HG02973 (cell line): ENCODE measurements around the gene C12orf76.
A peak's percentile ranks its signal among the peaks of the same experiment; 100 is the strongest.

Experiments
- ATAC-seq: cut with Tn5 transposase; IDR thresholded peaks from one replicate; pipeline ENCODE4 v1.9.1; 2021; ENCODE audit warnings: moderate library complexity; ENCODE audit not compliant: unreplicated experiment

C12orf76 gene

GRCh38 chr12:109996483-109996853 lies 51.9 kb downstream of the C12orf76 start:
- ATAC-seq, result no peak

- ATAC-seq, result peak; percentile 55
Observed at GRCh38 chr12:109995686-109996482, 52.4 kb downstream of the C12orf76 start, which contains the start of gene GIT2. TSS of gene GIT2 (minus strand) at chr12:109996368. CDS start at chr12:109996224, 144 bp downstream.

DNA sequence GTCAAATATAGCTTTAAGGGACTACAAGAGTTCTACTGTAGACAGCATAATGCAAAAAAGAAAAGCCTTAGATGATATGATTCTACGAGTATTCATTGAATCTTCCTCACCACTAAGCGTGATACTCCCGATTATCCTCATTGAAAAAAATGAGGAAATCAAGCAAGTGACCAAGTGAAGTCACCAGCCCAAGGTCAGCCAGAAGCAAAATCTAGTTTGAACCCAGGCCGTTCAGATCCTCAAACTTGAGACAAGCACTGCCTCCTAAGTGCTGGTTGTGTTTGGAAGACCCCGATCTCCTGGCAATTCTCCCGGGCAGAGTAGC lies 53.0 kb downstream of the C12orf76 start:
- ATAC-seq, result no peak

DNA sequence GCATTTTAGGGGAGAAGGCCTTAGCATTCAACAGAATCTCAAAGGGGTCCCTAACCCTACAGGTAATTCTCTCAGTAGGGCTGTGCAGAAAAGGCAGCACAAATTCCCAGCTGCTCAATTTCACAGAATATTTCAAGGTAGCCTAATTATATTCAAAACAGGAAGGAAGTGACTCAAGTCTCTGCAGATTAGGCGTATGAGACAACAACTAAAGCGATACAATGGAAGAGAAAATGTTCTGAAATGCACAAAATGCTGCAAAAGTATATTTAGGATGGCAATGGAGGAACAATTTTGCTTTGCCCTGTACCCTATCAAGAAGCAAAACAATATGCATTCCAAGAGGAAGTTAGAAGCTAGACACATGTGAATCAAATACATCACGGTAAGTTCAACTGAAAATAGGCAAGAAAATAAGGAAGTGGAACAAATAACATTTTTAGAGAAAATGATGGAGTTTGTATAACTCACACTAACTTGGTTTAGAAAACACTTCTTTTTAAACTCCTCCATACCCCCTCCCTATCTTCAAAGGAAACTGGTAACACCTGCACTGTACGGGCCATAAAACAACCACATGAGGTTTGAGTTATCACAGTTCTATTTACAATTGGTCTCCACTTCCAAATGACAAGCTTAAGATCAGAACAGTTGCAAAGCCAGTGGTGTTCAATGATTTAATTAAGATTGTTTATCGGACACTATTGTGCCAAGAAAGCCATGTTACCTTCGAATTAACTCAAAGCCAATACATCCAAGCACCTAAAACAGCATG lies 53.7 kb downstream of the C12orf76 start:
- ATAC-seq, result no peak

GRCh38 chr12:109993091-109993490 lies 55.2 kb downstream of the C12orf76 start:
- ATAC-seq, result no peak

DNA sequence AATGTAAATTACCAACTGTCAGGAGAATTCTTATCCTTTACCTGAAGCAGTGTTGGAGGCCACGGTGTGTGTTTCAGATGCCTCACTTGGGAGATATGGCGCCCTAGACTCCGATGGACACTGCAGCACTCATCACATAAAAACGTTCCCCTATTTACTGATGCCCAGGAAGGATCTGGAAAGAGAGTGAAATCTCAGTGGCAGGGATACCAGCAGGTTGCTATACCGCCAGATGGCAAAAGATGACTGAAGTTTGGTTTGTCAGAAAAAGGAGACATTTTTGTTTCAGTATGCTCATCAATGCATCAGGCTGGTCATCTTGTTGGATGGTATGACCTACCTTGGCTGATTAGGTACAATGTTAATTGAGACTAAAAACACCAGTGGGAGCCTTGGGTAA lies 56.7 kb downstream of the C12orf76 start:
- no peak for ATAC-seq
